Activated CD4-positive, alpha-beta T cell treated with anti-CD3 and anti-CD28 coated beads, Interleukin-2, amount 10 ng/mL, durations not matched to agents 24 days and 14 days (primary cell): Measurements from ENCODE around the gene RCAN3. TPM values are rescaled to one million over a fixed set of nuclear protein-coding genes. Genes with fewer than 3 reads are reported as not detected.
A peak's percentile ranks its signal among the peaks of the same experiment; 100 is the strongest.
"Not testable (repeated sequence)": the region's sequence is repeated elsewhere in the genome, so short reads cannot be mapped to it uniquely, and the experiment has no call there.

Experiments used
- DNase-seq: peaks from one replicate; pipeline ENCODE4 v3.0.0; 2022
- H3K27ac Mint-ChIP-seq: one replicate; pipeline ENCODE4 v1.8.0; 2022; ENCODE audit warnings: mild to moderate bottlenecking, mixed read lengths
- H3K27me3 Mint-ChIP-seq: one replicate; pipeline ENCODE4 v1.8.0; 2022; ENCODE audit warnings: mixed read lengths
- H3K36me3 Mint-ChIP-seq: one replicate; pipeline ENCODE4 v1.8.0; 2022; ENCODE audit warnings: low read depth, mild to moderate bottlenecking, mixed read lengths
- H3K4me1 Mint-ChIP-seq: one replicate; pipeline ENCODE4 v1.8.0; 2021; ENCODE audit warnings: mixed read lengths
- H3K4me3 Mint-ChIP-seq: one replicate; pipeline ENCODE4 v1.8.0; 2022; ENCODE audit warnings: mild to moderate bottlenecking, moderate library complexity, mixed read lengths
- H3K9me3 Mint-ChIP-seq: one replicate; pipeline ENCODE4 v1.8.0; 2021; ENCODE audit warnings: mixed read lengths
- intact Hi-C: fragments of 100-400 bp; cut with micrococcal nuclease; formaldehyde crosslinking; loops from one replicate; pipeline ENCODE4 v1.15.1; 2023
- total RNA-seq: library from RNA; stranded (reverse); gene quantifications from 2 replicates; pipeline ENCODE4 v1.2.3, GENCODE V29; 2022

Gene RCAN3
- total RNA-seq, 1 donor from 2014 or later = 31.6 TPM

DNA sequence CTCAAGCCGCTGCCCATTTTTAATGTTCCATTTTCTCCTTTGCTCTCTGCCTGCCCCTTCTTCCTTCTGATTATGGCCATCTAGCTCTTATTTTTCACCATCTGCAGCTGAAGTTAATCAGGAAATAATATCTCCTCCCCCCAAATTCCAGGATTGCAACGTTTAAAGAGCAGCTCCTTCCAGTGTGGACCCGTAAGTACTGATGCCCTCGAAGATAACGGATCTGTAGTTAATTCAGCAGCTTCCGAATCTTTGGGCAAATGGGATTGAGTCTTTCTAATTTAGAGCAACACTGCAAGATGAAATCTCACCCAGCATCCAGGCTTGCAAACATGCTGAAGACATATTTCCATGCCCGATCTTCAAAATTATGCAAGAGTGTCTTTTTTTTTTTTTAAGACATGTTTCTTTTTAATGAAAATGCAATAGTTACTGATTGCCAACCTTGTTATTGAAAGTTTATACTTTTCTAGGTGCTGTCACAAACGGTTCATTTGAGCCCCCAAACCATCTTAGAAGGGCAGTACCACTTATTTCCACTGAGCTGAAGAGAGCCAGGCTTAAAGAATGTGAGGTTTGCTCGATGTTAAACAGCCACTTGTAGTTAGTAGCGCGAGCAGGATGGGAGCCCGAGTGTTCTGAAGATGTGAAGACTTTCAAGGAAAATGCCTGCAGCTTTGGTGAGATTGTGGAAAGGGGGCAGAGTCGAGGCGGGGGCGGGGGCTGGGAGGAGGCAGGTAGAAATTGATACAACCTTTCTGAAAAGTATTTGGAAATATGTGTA lies 10.9 kb upstream of the RCAN3 start:
- Mint-ChIP-seq H3K27me3 (no peaks in the 10 kb centered on the region), H3K36me3 (peaks cover 2% of the 10 kb centered on the region), H3K4me3 (no peak overlapping the region), H3K27ac (no peak overlapping the region), H3K4me1 (peaks cover 23% of the 10 kb centered on the region), H3K9me3 (peaks cover 7% of the 10 kb centered on the region)
- intact Hi-C loops = no loop called here
- DNase-seq = no peak

GRCh38 chr1:24492935-24493334 lies 9.7 kb upstream of the RCAN3 start:
- H3K27me3 Mint-ChIP-seq, H3K36me3 Mint-ChIP-seq, H3K4me3 Mint-ChIP-seq, H3K27ac Mint-ChIP-seq, intact Hi-C loops, DNase-seq, H3K9me3 Mint-ChIP-seq: not testable (repeated sequence)
- H3K4me1 Mint-ChIP-seq = peaks cover 16% of the 10 kb centered on the region

GRCh38 chr1:24493785-24494184 lies 8.9 kb upstream of the RCAN3 start:
- Mint-ChIP-seq H3K9me3 (peaks cover 3% of the 10 kb centered on the region), H3K4me1 (peaks cover 10% of the 10 kb centered on the region), H3K27me3 (no peaks in the 10 kb centered on the region), H3K4me3 (no peak overlapping the region), H3K36me3 (no peaks in the 10 kb centered on the region), H3K27ac (no peak overlapping the region)
- intact Hi-C loops = no loop called here
- no peak for DNase-seq

DNA sequence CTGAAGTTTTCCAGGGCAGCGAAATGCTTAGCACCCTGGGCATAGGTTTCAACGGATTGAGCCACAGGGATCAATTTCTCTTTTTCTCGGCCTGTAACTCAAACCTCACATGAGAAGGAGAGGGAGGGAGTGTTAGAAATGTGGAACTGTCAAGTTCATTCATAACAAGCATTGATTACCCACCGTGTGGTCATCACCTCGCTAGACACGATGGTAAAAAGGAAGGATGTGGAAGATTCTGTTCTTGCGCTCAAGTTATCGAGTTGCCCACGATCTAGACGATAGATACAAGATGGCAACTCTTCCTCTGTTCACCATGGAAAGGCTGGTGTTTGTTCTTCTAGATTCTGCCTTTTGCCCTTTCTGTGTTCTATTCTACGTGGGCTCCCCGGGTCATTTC lies 4.0 kb upstream of the RCAN3 start:
- Mint-ChIP-seq H3K36me3 (peaks cover 4% of the 10 kb centered on the region), H3K9me3 (peaks cover 6% of the 10 kb centered on the region), H3K4me3 (no peak overlapping the region), H3K27ac (no peak overlapping the region), H3K27me3 (no peaks in the 10 kb centered on the region), H3K4me1 (peaks cover 35% of the 10 kb centered on the region)
- intact Hi-C loops = no loop called here
- no peak for DNase-seq

DNA sequence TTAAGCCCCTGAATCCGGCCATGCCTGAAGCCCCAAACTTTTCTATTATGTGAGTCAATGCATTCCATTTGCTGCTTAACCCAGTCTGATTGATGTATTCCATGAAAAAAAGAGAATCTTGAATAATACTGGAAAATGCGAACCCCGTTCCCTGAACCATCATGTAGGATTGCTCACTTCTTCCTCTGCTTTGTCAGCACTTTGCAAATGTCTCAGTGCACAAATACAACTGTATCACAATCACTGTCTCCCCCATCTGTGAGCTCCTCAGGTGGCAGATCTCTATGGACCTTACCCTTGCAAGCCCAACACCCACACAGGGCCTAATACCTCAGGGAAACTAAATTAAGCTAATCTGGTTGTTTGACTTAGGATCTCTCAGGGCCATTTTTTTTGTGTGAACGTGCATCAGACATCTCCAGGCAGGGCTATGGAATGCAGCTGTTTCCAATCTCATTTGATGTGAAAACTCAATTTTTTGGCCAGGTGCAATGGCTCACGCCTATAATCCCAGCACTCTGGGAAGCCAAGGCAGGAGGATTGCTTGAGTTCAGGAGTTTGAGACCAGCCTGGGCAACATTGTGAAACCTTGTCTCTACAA lies 2.1 kb upstream of the RCAN3 start:
- peaks cover 6% of the 10 kb centered on the region for H3K9me3 Mint-ChIP-seq
- peaks cover 8% of the 10 kb centered on the region for H3K36me3 Mint-ChIP-seq
- peak overlapping the region; percentile 99 for H3K27ac Mint-ChIP-seq
- peak overlapping the region; percentile 18 for H3K4me3 Mint-ChIP-seq
- H3K27me3 Mint-ChIP-seq = no peaks in the 10 kb centered on the region
- DNase-seq = no peak
- peaks cover 47% of the 10 kb centered on the region for H3K4me1 Mint-ChIP-seq
- intact Hi-C loops = loop anchor here (10.0 kb wide), 1 partner anchor 526 kb away; no protein-coding TSS in a partner anchor

DNA sequence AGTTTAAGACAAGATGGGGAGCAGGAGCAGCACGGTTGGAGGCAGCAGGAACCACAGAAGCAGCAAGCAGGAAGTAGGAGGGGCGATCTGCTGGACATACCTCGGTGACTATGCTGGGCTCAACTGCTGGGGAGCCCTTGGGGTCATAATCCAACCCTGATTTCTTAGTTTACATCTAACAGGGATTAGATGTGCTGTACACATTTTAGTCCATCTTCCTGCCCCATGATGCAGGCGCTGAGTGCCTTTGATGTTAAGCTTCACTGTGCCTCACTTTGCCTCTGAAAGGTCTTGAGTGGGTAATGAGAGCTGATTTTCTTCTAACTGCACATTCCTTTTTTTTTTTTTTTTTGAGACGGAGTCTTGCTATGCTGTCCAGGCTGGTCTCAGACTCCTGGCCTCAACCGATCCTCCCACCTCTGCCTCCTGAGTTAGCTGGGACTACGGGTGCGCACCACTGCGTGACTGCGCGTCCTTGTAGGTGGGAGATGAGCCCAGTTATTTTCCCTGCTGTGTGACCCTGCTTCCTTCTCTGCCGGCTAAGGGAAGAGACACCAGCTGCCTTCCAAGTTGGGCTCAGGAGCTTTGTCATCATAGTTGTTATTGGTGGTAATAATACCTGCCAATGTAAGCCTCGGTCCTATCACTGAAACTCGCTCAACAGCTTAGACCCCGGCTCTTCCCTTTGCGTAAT lies 1.1 kb upstream of the RCAN3 start:
- peaks cover 53% of the 10 kb centered on the region for H3K4me1 Mint-ChIP-seq
- peak overlapping the region; percentile 99 for H3K27ac Mint-ChIP-seq
- intact Hi-C loops = loop anchor here (1.0 to 10.0 kb wide), 5 partner anchors 13 to 527 kb away; partner anchors contain the start of gene NIPAL3
- DNase-seq = peak; percentile 88
- H3K27me3 Mint-ChIP-seq = no peaks in the 10 kb centered on the region
- peaks cover 6% of the 10 kb centered on the region for H3K9me3 Mint-ChIP-seq
- peaks cover 8% of the 10 kb centered on the region for H3K36me3 Mint-ChIP-seq
- peak overlapping the region; percentile 91 for H3K4me3 Mint-ChIP-seq

DNA sequence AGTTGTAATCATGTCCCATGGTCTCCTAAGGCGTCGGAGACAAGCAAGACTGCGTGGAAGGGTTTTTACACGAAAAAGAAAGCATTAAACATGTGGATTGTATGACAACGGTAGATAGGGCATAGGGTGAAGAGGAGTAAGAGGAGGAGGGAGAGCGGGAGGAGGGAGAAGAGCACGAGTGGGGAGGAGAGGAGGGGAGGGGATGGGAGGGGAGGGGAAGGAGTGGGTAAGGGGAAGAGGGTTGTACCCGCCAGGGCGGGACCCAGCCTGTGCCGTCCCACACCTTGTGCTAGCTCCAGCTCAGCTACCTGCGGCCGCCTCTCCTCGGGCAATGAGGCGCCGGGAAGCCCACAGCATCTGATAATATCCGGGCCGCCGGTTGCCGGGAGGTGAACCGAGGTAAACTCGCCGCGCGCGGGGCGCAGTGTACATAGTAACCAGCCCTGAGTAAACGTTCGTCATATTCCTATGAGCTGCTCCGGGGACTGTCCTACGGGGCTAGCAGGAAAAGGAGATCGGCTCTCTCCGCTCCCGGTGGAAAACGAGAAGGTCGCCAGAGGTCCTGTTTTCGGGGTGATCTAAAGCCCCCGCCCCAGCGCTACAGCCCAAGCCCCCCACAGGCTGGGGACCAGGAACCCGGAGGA lies 449 bp upstream of the RCAN3 start:
- no peaks in the 10 kb centered on the region for H3K27me3 Mint-ChIP-seq
- H3K4me1 Mint-ChIP-seq = peaks cover 60% of the 10 kb centered on the region
- DNase-seq = peak; percentile 95
- intact Hi-C loops = loop anchor here (1.0 to 10.0 kb wide), 5 partner anchors 14 to 527 kb away; partner anchors contain the start of gene NIPAL3
- peak overlapping the region; percentile 99 for H3K27ac Mint-ChIP-seq
- H3K4me3 Mint-ChIP-seq = peak overlapping the region; percentile 91
- peaks cover 8% of the 10 kb centered on the region for H3K36me3 Mint-ChIP-seq
- H3K9me3 Mint-ChIP-seq = peaks cover 6% of the 10 kb centered on the region

- Mint-ChIP-seq H3K9me3 (peaks cover 6% of the 10 kb centered on the region), H3K4me1 (peaks cover 70% of the 10 kb centered on the region), H3K27ac (peak overlapping the region; percentile 97), H3K27me3 (no peaks in the 10 kb centered on the region), H3K4me3 (peak overlapping the region; percentile 95), H3K36me3 (peaks cover 9% of the 10 kb centered on the region)
- DNase-seq = peak; percentile 87
- intact Hi-C loops = loop anchor here (10.0 kb wide), 1 partner anchor 528 kb away; no protein-coding TSS in a partner anchor
Measured at GRCh38 chr1:24503059-24503751, 569 bp downstream of the RCAN3 start.

- intact Hi-C loops = loop anchor here (10.0 kb wide), 1 partner anchor 529 kb away; no protein-coding TSS in a partner anchor
- peaks cover 71% of the 10 kb centered on the region for H3K4me1 Mint-ChIP-seq
- H3K36me3 Mint-ChIP-seq = peaks cover 15% of the 10 kb centered on the region
- peaks cover 3% of the 10 kb centered on the region for H3K9me3 Mint-ChIP-seq
- H3K27me3 Mint-ChIP-seq = no peaks in the 10 kb centered on the region
- peak overlapping the region; percentile 97 for H3K27ac Mint-ChIP-seq
- H3K4me3 Mint-ChIP-seq = peak overlapping the region; percentile 95
- DNase-seq = peak; percentile 73
Measured at GRCh38 chr1:24503870-24504523, 1.4 kb downstream of the RCAN3 start.

- Mint-ChIP-seq H3K9me3 (no peaks in the 10 kb centered on the region), H3K4me1 (peaks cover 71% of the 10 kb centered on the region), H3K27ac (peak overlapping the region; percentile 97), H3K27me3 (no peaks in the 10 kb centered on the region), H3K4me3 (peak overlapping the region; percentile 95), H3K36me3 (peaks cover 17% of the 10 kb centered on the region)
- peak; percentile 54 for DNase-seq
- intact Hi-C loops = loop anchor here (10.0 kb wide), 1 partner anchor 530 kb away; no protein-coding TSS in a partner anchor
Measured at GRCh38 chr1:24504560-24504959, 1.9 kb downstream of the RCAN3 start.

- DNase-seq = no peak
- Mint-ChIP-seq H3K9me3 (no peaks in the 10 kb centered on the region), H3K4me3 (peak overlapping the region; percentile 74), H3K4me1 (peaks cover 74% of the 10 kb centered on the region), H3K36me3 (peaks cover 27% of the 10 kb centered on the region), H3K27me3 (no peaks in the 10 kb centered on the region), H3K27ac (peak overlapping the region; percentile 89)
- intact Hi-C loops = loop anchor here (10.0 kb wide), 1 partner anchor 531 kb away; no protein-coding TSS in a partner anchor
Measured at GRCh38 chr1:24505816-24506215, 3.2 kb downstream of the RCAN3 start.

DNA sequence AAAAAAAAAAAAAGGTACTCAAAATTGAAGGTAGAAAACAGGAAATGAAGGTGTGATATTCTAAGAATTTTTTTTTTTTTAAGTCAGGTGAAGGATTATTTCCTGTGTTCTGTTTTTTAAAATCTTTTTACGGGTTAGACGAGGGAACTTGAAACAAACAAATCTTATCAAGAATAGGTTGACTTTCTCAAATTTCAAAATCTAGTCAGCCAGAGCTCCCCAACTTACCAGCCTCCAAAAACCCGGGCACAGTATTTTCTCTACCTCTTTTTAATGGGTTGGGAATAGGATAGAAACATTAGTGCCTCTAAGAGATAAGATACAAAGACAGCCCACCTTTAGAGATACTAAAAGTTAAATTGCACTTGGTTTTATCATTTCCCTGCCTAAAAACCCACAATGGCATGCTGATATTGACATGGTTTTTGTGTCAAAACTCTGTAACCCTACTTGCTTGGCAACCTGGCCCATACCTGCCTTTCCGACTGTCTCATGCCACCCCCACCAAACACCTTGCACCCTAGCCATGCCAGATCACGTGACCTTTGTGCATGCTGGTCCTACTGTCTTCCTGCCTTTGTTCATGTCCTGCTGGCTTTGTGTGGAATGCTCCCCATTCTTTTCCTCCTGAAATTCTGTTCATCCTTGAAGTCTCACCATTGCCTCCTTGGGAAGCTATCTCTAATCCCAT lies 4.2 kb downstream of the RCAN3 start:
- Mint-ChIP-seq H3K9me3 (no peaks in the 10 kb centered on the region), H3K4me3 (peak overlapping the region; percentile 74), H3K4me1 (peaks cover 69% of the 10 kb centered on the region), H3K27ac (peak overlapping the region; percentile 88), H3K36me3 (peaks cover 34% of the 10 kb centered on the region), H3K27me3 (no peaks in the 10 kb centered on the region)
- peak; percentile 72 for DNase-seq
- intact Hi-C loops = loop anchor here (10.0 kb wide), 1 partner anchor 532 kb away; no protein-coding TSS in a partner anchor
